Measurements from ENCODE around the gene LARGE2. TPM values are rescaled to one million over a fixed set of nuclear protein-coding genes. Genes with fewer than 3 reads are reported as not detected.

LARGE2 gene
- total RNA-seq (2021) (124 to 132 TPM (median 126 TPM) in 3 replicates), Bru-seq, nascent RNA (percentile 76 among the genes with signal in this experiment)
- long read RNA-seq, experiment 1, transcript LARGE2-201 (13 exons, 2,522 nt), result minor isoform, 42 of 557 reads
- long read RNA-seq, experiment 1, transcript LARGE2-207 (6 exons, 1,474 nt), result minor isoform, 6 of 557 reads
- long read RNA-seq, experiment 1, transcript LARGE2-202 (14 exons, 2,516 nt), result major isoform, 158 of 557 reads
- long read RNA-seq, experiment 1, partial matches to known transcripts, result 86 of 557 reads
- long read RNA-seq, experiment 1, other reads (novel, unspliced or antisense), result 265 of 557 reads
- long read RNA-seq, experiment 2, transcript LARGE2-202 (14 exons, 2,516 nt), result major isoform, 20 of 124 reads
- long read RNA-seq, experiment 2, transcript LARGE2-201 (13 exons, 2,522 nt), result minor isoform, 10 of 124 reads
- long read RNA-seq, experiment 2, partial matches to known transcripts, result 44 of 124 reads
- long read RNA-seq, experiment 2, other reads (novel, unspliced or antisense), result 49 of 124 reads
- long read RNA-seq, experiment 3, result 0 reads

DNA sequence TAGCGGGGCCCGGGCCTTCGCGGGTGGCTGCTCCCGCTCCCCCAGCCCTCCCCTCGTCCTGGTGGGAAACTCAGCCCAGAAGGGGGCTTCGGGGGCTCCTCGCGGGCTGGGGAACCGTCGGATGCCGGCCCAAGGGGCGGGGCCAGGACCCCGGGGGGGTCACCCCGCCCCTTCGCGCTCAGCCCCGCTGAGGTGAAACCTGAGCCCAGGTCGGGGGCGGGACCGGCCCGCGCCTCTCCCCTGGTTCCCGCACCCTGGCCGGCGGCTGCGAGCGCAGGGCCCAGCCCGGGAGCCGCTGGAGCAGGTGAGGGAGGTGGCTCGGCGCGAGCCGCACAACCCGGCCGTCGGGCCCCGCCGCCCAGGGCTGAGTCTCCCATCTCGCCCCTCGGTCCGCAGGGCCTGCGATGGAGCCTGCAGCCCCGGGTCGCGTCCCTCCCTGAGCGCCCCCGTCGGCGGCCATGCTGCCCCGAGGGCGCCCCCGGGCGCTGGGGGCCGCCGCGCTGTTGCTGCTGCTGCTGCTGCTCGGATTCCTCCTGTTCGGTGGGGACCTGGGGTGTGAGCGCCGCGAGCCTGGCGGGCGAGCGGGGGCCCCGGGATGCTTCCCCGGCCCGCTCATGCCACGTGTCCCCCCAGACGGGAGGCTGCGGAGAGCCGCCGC, at the start of gene LARGE2:
Gene LARGE2 (plus strand): TSS at position 232 of the 658 bp plus-strand sequence. CDS start 227 bp downstream, at position 459.
- H3K9me3 Mint-ChIP-seq, result no peaks in the 10 kb centered on the region
- TF ChIP-seq, protein P1, sequence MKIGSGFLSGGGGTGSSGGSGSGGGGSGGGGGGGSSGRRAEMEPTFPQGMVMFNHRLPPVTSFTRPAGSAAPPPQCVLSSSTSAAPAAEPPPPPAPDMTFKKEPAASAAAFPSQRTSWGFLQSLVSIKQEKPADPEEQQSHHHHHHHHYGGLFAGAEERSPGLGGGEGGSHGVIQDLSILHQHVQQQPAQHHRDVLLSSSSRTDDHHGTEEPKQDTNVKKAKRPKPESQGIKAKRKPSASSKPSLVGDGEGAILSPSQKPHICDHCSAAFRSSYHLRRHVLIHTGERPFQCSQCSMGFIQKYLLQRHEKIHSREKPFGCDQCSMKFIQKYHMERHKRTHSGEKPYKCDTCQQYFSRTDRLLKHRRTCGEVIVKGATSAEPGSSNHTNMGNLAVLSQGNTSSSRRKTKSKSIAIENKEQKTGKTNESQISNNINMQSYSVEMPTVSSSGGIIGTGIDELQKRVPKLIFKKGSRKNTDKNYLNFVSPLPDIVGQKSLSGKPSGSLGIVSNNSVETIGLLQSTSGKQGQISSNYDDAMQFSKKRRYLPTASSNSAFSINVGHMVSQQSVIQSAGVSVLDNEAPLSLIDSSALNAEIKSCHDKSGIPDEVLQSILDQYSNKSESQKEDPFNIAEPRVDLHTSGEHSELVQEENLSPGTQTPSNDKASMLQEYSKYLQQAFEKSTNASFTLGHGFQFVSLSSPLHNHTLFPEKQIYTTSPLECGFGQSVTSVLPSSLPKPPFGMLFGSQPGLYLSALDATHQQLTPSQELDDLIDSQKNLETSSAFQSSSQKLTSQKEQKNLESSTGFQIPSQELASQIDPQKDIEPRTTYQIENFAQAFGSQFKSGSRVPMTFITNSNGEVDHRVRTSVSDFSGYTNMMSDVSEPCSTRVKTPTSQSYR (CRISPR knock-in tag; IDR thresholded peaks at IDR 0.05), result no peak
- no peak for TF ChIP-seq TP53 (CRISPR knock-in tag; IDR thresholded peaks at IDR 0.05)
- TF ChIP-seq ZMAT4 (CRISPR knock-in tag; IDR thresholded peaks at IDR 0.05), result no peak
- TF ChIP-seq SMAD4 (CRISPR knock-in tag; IDR thresholded peaks at IDR 0.05), result no peak
- TF ChIP-seq RELA (CRISPR knock-in tag; IDR thresholded peaks at IDR 0.05; ENCODE audit: borderline replicate concordance), result no peak
- peak; percentile 3; the same call in 1 of the 2 replicates for TF ChIP-seq ZNF423 (CRISPR knock-in tag; IDR thresholded peaks at IDR 0.05)
- TF ChIP-seq MYBL2 (CRISPR knock-in tag; IDR thresholded peaks at IDR 0.05), result 0 out of 2 replicates have a peak, but pooled peaks have one; percentile 15
- no peak for TF ChIP-seq ZNF121 (CRISPR knock-in tag; IDR thresholded peaks at IDR 0.05)
- no peak for TF ChIP-seq ZBTB43 (CRISPR knock-in tag; IDR thresholded peaks at IDR 0.05)
- TF ChIP-seq, protein P2, sequence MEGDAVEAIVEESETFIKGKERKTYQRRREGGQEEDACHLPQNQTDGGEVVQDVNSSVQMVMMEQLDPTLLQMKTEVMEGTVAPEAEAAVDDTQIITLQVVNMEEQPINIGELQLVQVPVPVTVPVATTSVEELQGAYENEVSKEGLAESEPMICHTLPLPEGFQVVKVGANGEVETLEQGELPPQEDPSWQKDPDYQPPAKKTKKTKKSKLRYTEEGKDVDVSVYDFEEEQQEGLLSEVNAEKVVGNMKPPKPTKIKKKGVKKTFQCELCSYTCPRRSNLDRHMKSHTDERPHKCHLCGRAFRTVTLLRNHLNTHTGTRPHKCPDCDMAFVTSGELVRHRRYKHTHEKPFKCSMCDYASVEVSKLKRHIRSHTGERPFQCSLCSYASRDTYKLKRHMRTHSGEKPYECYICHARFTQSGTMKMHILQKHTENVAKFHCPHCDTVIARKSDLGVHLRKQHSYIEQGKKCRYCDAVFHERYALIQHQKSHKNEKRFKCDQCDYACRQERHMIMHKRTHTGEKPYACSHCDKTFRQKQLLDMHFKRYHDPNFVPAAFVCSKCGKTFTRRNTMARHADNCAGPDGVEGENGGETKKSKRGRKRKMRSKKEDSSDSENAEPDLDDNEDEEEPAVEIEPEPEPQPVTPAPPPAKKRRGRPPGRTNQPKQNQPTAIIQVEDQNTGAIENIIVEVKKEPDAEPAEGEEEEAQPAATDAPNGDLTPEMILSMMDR (IDR thresholded peaks at IDR 0.05), result no peak
- no peak for TF ChIP-seq ATF1 (CRISPR knock-in tag; IDR thresholded peaks at IDR 0.05)
- TF ChIP-seq JAZF1 (CRISPR knock-in tag; IDR thresholded peaks at IDR 0.05), result no peak
- TF ChIP-seq AFF4 (CRISPR knock-in tag; IDR thresholded peaks at IDR 0.05; ENCODE audit: borderline replicate concordance), result 0 out of 2 replicates have a peak, but pooled peaks have one; percentile 13
- TF ChIP-seq ESRRA (CRISPR knock-in tag; IDR thresholded peaks at IDR 0.05; ENCODE audit: borderline replicate concordance), result no peak
- no peak for TF ChIP-seq ZNF416 (CRISPR knock-in tag; IDR thresholded peaks at IDR 0.05)
- peak; percentile 78 for TF ChIP-seq SP1 (CRISPR knock-in tag; conservative IDR thresholded peaks at IDR 0.05)
- no peak for TF ChIP-seq JUN (CRISPR knock-in tag; IDR thresholded peaks at IDR 0.05)
- no peak for TF ChIP-seq GTF2I (CRISPR knock-in tag; conservative IDR thresholded peaks at IDR 0.05)
- peak; percentile 17; the same call in 1 of the 2 replicates for TF ChIP-seq TEAD1 (CRISPR knock-in tag; IDR thresholded peaks at IDR 0.05)
- TF ChIP-seq HMGXB4 (CRISPR knock-in tag; IDR thresholded peaks at IDR 0.05), result no peak
- no peak for TF ChIP-seq IRF2 (CRISPR knock-in tag; IDR thresholded peaks at IDR 0.05; ENCODE audit: borderline replicate concordance, low read depth)
- TF ChIP-seq SMAD3 (CRISPR knock-in tag; IDR thresholded peaks at IDR 0.05; ENCODE audit: borderline replicate concordance), result no peak

More for the DNA sequence above, at the start of gene LARGE2:
- POLR2A ChIA-PET, result interaction anchor here (0.5 to 1.8 kb wide), 21 partner anchors 8 to 373 kb away, joined by 3 to 12 read pairs (median 4); partner anchors contain the start of gene CRY2
- peak within 1 kb of the TSS; percentile 92 for H3K4me3 Mint-ChIP-seq
- H3K27me3 Mint-ChIP-seq (ENCODE audit: low read depth), result peaks cover 2% of the 10 kb centered on the region; the same call in 1 of the 2 replicates
- peaks cover 36% of the 10 kb centered on the region for H3K4me1 Mint-ChIP-seq
- peak; percentile 36 for ATAC-seq
- H3K27ac Mint-ChIP-seq, result peak within 1 kb of the TSS; percentile 99
- DNase-seq (ENCODE audit: low spot score), result no peak
- H3K36me3 Mint-ChIP-seq, result peaks cover 17% of the 10 kb centered on the region
- CTCF ChIA-PET, result interaction anchor here (0.8 to 4.0 kb wide), 15 partner anchors 25 to 470 kb away, joined by 3 to 33 read pairs (median 4); no protein-coding TSS in a partner anchor

Measured in WTC11 (cell line).